GM21723 (cell line): ENCODE results near the gene AFM.
A peak's percentile ranks its signal among the peaks of the same experiment; 100 is the strongest.
"Not testable (repeated sequence)": the region's sequence is repeated elsewhere in the genome, so short reads cannot be mapped to it uniquely, and the experiment has no call there.

ENCODE experiments used
- ATAC-seq: cut with Tn5 transposase; IDR thresholded peaks from one replicate; pipeline ENCODE4 v1.9.1; 2021; ENCODE audit warnings: mild to moderate bottlenecking, moderate library complexity; ENCODE audit not compliant: unreplicated experiment

AFM gene

DNA sequence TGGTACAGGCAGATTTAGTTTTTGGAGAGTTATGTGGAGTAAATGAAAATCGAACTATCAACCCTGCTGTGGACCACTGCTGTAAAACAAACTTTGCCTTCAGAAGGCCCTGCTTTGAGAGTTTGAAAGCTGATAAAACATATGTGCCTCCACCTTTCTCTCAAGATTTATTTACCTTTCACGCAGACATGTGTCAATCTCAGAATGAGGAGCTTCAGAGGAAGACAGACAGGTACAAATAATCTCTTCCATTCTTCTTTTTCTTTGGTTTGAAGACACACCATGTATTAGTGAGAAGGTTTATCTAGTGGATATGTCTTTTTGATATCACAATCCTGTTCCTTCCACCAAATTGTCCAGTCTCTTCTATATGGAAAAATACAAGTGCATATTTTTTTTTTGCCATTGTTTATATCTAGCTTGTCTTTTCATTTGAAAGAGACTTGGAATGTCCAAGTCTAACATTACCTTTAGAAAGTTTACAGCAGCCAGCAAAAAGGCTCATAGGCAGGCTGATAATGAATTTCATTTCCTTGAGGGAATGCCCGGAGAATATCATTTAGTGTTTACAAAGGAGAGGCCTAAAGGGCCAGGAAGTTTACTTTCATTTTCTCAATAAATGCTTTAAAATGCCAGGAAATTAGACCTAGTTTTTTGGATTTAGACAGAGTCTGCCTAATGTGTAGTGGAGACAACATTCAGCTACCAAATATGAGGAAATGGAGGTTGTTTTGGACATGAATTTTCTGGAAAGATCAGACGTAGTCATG is 18.6 kb downstream of the AFM start:
- ATAC-seq = no peak

DNA sequence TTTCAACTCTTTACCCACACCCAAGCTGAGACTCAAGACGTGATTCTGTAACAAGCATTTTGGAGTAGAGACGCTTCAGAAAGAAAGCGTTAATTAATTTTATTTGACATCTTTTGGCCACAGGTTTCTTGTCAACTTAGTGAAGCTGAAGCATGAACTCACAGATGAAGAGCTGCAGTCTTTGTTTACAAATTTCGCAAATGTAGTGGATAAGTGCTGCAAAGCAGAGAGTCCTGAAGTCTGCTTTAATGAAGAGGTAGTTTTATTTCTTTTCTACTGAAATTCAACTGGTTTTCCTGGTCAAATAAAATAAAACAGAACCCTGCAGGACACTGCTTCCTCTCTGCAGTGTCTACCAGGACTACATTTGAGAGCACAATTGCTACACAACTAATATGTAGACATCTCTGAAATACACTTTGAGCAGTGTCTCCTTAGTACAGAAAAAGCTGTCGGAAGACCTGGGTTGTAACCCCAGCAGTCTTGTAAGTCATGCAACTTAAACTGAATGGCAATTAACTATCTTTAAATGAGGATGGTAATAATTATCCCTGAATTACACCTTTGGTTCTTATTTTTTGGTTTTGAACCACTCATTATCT is 20.2 kb downstream of the AFM start:
- ATAC-seq = no peak

DNA sequence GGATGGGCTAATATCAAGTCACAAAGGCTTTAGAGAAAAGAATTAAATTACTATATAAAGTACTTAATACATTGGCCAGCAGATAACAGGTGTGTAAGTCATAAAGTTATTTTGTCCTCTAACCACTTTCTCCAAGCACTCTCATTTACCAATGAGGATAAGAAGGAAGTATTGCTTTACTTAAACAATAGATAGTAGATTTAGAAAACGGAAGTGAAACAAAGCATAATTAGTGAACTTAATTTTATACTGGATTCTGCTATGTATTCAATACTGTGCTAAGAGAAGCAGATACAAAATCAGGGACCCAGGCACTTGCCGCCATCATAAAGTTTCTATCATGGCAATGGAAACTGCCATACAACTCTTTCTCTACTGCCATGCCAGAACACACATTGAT is 24.0 kb downstream of the AFM start:
- ATAC-seq = no peak

DNA sequence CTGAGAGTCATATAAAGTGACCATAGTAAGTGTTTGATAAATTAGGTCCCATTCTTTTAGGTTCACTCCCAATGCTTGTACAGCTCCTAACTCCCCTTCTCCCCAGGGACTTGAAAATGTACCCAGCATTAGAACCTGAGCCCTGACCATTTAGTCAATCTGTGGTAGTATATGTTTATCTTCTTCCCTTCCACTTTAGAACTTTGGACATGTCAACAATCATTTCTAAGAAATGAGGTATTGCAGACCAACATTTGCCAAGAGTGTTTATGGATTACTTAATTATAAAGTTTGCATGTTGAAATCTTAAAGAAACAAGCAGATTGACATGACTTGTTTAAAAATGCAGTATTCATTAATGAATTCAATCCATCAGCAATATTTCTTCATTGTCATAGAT is 26.0 kb downstream of the AFM start:
- no peak for ATAC-seq

DNA sequence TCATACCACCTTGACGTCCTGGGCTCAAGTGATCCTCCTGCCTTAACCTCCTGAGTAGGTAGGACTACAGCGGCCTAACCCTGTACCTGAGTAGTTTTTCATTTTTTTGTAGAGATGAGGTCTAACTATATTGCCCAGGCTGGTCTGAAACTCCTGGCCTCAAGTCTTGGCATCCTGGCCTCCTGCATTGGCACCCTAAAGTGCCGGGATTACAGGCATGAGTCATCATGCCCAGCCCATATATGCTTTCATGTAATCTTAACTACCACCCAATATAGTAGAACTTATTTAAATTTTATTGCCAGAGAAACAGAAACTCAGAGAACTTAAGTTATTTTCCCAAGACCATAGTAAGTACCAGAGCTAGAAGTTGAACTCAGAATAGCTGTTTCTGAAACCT is 27.1 kb downstream of the AFM start:
- ATAC-seq = no peak

DNA sequence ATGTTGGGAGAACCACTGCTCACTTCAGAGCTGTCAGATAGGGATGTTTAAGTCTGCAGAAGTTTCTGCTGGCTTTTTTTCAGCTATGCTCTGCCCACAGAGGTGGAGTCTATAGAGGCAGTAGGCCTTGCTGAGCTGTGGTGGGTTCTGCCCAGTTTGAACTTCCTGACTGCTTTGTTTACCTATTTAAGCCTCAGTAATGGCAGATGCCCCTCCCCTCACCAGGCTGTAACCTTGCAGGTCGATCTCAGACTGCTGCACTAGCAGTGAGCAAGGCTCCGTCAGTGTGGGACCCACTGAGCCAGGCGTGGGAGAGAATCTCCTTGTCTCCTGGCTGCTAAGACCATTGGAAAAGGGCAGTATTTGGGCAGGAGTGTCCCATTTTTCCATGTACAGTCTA is 36.8 kb downstream of the AFM start:
- no peak for ATAC-seq

- ATAC-seq = no peak
Measured at GRCh38 chr4:73520821-73521220, 39.3 kb downstream of the AFM start.

GRCh38 chr4:73523126-73523525 is 41.6 kb downstream of the AFM start:
- ATAC-seq = no peak

GRCh38 chr4:73525611-73526010 is 44.1 kb downstream of the AFM start:
- ATAC-seq = no peak

DNA sequence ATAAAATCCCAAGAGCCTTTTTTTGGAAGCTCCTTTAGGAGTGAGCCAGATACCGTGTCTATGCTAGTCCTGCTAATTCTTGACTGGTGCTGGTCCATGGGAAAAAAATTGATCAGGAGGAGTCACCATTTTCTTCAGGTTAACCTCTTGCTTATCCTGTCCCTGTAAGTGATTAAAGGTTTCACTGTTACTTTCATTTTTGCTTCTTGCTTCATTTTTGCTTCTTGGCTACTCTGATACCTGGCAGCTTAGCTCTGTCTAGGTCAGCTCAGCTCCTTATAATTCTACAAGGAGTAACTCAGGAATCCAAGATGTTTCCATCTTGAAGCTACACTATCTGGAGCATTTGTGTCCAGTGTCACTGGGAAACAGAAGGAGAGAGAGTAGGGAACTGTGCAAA is 45.7 kb downstream of the AFM start:
- peak; percentile 66 for ATAC-seq

GRCh38 chr4:73528171-73528570 is 46.6 kb downstream of the AFM start:
- no peak for ATAC-seq

DNA sequence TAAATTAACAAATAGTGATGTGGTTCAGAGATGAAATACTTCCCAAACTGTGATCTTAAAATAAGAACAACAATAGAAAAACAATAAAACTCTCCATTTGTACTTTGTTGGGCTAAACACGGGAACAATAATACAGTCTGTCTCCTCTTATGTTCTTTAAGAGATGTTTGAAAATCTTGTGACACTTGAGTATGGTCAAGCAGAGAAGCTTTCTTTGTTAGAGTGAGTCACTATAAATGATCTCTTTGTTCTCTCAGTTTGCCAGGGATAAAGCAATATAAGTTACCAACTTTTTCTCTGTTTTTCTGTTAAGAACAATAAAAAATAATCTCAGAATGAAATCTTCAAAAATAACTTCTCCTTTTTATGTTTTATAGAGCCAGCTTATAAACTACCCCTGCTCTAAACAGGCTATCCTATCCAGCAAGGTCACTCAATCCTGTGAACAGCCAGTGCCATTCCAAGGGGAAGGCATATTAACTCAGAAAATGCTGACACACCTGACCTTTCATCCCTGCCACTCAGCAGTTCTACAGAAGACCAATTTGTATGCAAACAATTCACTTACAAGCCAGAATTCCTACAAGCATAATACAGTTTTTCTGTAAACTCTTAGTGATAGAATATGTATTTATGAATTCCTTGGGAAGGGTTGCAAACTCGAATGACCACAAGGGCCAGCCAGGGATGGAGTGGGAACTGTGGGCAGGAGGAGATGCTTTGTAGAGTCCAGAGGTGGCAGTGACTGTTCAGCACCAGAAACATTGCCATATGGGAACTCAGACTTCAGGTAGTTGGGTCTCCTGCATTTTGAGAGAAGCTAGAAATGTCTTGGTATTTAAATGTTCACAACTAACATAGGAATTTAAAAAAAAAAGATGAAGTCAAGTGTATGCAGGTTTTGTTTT is 52.2 kb downstream of the AFM start:
- ATAC-seq = no peak

DNA sequence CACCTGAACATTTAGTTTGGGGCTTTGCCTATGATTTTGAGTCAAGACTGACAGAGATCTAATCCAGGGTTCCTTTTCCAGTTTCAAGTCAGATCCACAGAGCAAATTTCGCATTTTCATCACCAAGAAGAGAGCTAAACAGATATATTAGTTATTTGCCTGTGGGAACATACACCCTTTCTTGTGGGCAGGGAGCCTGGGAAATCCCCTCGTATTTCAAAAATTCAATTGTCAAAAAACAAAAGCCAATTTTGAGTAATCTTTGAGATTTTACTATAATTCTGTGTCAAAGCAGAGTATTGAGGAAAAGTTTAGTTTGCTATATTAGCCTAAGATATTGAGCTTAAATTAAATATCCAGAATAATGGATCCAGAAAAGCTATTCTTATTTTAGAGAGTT is 56.6 kb downstream of the AFM start:
- ATAC-seq = no peak

GRCh38 chr4:73539386-73539785 is 57.8 kb downstream of the AFM start:
- ATAC-seq = no peak

DNA sequence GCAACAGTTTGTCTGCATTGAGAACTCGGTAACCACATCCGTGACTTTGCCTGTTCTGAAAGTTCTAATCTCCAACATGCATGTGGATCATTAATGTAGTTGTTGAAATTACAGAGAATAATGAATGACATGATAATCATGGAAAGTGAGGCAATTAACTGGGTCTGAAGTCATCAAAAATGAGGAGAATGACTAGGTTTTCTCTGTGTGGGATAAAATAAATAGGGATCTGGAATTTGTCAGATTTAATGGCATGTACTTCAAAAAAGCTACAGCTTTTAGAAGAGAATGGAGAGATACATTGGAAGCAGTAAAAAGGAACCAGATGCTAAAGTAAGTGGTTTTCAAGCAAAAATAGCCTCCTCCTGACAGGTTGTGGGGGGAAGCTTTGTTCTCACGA is 59.3 kb downstream of the AFM start:
- no peak for ATAC-seq

DNA sequence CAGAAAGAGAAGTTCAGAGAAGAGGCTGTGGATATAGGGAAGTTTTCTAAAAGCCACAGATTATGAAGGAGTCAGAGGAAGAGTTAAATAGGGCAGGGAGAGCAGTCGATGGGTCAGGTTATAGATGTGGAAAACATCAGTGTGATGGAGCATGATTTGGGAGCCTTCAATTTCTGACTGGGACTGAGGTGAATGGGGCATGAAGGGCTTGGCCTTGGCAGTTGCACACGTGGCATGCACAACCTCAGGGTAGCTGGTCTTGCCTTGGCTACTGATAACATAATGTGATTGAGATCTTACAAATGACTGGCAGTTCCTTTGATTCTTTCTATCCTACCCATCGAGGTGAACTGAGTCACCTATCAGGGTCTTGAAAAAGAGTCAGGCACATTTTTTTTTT is 59.7 kb downstream of the AFM start:
- no peak for ATAC-seq

- no peak for ATAC-seq
Measured at GRCh38 chr4:73544620-73545019, 63.1 kb downstream of the AFM start.

DNA sequence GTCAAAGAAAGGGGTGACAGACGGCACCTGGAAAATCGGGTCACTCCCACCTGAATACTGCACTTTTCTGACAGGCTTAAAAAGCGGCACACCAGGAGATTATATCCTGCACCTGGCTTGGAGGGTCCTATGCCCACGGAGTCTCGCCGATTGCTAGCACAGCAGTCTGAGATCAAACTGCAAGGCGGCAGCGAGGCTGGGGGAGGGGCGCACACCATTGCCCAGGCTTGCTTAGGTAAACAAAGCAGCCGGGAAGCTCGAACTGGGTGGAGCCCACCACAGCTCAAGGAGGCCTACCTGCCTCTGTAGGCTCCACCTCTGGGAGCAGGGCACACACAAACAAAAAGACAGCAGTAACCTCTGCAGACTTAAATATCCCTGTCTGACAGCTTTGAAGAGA is 69.3 kb downstream of the AFM start:
- ATAC-seq = not testable (repeated sequence)
